ENCODE results near the gene SLC38A9.
"Not testable (repeated sequence)": the region's sequence is repeated elsewhere in the genome, so short reads cannot be mapped to it uniquely, and the experiment has no call there.

SLC38A9 gene

DNA sequence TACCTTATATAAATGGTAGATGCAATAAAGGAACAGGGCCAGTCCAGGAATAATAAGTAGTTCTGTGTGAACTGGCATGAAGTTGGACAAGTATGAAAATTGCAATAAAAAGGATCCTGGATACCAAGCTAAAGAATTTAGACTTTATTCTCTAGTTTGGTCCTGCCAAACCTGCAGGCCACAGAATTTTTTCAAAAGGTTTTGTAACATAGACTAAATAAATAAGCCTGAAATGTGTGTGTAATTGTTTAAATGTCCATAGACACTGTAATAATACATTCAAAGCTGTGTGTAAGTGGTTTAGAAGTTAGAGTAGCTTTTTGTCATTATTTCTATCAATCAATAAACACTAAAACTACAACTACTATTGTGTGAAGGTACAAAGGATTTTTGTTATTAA lies 101.6 kb downstream of the SLC38A9 start:
- DNase-seq (ENCODE audit: low read depth) = no peak

GRCh38 chr5:55609413-55609812 lies 102.7 kb downstream of the SLC38A9 start:
- DNase-seq (ENCODE audit: low read depth) = no peak

GRCh38 chr5:55608595-55609349 lies 103.4 kb downstream of the SLC38A9 start:
- no peak for DNase-seq (ENCODE audit: low read depth)

DNA sequence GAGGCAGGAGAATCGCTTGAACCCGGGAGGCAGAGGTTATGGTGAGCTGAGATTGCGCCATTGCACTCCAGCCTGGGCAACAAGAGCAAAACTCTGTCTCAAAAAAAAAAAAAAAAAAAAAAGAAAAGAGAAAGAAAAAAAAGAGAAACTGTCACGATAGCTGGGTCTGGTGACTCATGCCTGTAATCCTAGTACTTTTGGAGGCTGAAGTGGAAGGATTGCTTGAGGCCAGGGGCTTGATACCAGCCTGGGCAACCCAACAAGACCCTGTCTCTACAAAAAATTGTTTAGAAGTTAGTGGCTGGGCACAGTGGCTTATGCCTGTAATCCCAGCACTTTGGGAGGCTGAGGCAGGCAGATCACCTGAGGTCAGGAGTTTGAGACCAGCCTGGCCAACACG lies 104.8 kb downstream of the SLC38A9 start:
- not testable (repeated sequence) for DNase-seq (ENCODE audit: low read depth)

DNA sequence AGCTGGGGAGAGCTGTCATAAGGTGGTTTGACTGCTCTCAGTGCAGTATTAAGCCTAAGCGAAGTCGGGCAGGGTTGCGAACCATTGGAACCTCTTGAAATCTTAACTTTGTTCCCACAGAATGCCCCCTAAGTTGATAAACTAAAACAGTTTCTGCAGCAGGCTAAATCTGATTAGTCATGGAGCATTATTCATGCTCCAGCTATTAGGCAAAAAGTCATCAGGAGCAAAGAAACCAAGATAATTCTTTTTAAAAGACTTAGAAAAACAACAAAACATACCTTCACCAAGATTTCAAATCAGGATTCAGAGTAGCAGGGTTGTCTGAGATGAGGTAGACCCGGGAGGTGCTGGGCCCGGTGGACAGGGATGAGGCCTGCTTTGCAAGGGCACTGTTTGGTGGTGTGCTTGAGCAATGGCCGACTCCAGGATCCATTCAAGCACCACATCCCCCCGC lies 107.5 kb downstream of the SLC38A9 start:
- no peak for DNase-seq (ENCODE audit: low read depth)

GRCh38 chr5:55603922-55604321 lies 108.2 kb downstream of the SLC38A9 start:
- DNase-seq (ENCODE audit: low read depth) = no peak

DNA sequence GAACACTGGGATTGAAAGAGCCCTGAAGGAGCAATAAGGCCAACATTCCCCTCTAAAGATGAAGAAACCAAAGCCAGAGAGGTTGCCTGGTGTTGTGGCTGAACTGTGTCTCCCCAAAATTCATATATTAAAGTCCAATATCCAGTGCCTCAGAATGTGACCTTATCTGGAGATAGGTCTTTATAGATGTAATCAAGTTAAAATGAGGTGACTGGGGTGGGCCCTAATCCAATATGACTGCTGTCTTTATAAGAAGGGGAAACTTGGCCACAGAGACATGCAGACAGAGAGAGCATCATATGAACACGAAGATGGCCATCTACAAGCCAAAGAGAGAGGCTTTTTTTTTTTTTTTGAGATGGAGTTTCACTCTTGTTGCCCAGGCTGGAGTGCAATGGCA lies 110.5 kb downstream of the SLC38A9 start:
- no peak for DNase-seq (ENCODE audit: low read depth)

DNA sequence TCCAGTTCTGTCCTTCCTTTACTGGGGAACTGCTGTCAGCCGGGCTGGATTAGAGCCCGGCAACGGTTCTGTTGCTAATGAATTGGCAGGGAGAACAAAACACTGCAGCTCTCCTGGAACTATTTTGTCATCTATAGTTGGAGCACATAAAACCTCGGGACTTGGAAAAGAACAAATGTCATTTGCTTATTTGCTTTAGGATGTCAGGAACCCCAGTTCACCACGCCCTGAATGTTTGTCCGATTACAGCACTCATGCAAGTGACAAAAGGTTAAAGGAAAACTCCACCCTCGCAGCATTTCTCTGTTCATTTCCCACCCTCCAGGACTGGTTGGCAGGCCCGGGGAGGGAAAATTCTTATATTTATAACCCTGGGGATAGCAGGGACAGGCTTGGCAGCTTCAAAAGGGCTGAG lies 110.9 kb downstream of the SLC38A9 start:
- no peak for DNase-seq (ENCODE audit: low read depth)

GRCh38 chr5:55600497-55601203 lies 111.5 kb downstream of the SLC38A9 start:
- DNase-seq (ENCODE audit: low read depth) = no peak

- DNase-seq (ENCODE audit: low read depth) = no peak
Observed at GRCh38 chr5:55600086-55600485, 112.0 kb downstream of the SLC38A9 start.

DNA sequence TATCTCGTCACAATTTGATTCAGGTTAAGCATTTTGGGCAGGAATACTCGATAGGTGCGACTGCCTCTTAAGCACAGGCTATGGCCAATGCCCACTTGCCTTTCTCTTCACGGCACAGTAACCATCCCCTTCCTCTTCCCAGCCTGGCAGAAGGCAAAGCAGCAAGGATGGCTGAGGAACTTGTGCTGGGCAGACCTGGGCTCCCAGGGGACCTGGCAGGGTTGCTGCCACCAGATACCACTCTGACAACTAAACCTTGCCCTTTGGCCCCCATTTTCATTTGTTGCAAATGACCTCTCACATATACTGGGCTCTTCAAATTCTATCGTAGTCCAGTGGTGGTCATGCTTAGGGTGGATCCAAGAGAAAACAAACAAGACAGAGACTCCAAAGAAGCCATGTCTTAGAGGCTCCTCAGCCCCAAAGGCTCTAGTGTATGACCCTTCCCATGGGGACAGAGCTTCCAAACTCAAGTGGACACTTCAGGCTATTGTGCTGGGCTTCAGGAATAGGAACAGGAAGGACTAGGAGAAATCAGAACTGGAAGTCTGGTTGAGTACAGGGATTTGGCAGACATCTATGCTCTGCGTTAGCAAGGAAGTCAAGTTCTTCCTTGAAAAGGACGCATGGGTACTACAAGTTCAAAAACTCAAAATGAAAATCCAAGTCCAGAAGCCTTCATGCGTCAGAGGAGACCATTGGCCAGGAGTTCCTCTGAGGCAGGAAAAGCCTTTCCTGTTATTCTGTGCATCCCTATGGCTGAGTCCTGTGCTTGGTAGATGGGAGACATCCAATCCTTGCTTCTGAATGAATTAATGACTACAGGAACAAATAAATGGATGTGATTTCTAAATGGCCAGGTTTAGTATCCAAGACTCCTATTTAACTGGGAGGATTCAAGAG lies 112.7 kb downstream of the SLC38A9 start:
- no peak for DNase-seq (ENCODE audit: low read depth)

GRCh38 chr5:55597014-55597981 lies 114.8 kb downstream of the SLC38A9 start:
- no peak for DNase-seq (ENCODE audit: low read depth)

DNA sequence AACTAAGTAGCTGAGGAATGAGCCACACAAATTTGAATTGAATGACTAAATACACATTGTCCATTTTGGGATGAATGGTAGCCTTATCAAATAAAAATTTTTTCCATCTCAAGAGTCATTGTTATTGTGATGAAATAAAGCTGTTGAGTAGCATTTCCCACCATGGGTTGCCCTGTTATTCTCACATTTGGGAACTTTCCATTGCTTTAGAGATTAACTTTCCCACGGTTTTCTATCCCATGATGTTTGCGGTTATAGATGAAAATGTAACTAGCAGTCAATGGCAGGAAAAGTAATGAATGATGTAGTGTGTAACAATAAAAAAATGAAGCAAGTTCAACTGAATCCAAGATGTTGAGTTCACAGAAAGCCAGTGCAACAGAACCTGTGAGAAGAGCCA lies 117.5 kb downstream of the SLC38A9 start:
- DNase-seq (ENCODE audit: low read depth) = no peak

DNA sequence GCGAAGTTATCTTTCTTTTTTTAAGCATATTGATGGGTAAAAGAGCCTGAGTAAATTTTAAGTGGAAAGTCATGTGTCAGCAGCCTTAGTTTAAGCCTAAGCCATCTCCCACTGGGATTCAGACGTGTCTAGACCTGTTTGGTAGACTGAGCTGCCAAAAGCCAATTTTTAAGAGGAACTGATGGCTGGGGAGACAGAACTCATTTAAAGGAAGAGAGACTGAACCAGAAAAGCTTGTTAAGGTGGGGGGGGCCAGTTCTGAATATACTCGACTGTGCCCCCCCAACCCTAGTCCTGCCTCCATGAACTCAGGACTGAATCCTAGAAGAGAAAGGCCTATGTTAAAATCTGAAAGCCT lies 119.0 kb downstream of the SLC38A9 start:
- no peak for DNase-seq (ENCODE audit: low read depth)

DNA sequence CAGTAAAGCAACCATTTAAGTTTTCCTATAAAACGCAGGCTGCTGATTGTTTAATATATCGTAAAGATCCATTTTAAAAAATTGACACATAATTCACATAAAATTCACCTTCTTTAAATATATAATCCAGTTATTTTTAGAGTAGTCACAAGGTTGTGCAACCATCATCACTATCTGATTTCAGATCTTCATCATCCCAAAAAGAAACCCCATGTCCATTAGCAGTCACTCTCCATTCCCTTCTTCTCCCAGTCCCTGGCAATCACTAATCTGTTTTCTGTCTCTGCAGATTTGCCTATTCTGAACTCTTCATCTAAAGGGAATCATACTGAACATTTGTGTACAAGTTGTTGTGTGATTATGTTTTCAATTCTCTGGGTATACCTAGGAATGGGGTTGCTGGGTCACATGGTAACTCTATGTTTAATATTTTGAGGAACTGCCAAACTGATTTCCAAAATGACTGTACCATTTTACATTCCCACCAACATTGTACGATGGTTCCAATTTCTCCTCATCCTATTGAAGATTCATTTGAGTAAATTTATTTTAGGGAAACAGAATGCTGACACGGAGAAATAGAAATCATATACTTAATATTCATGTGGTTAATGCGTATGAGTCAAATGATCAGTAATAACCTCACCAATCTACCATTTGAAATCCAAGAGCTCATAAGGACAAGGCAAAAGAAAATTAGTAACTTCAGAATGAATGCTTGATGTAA lies 119.6 kb downstream of the SLC38A9 start:
- no peak for DNase-seq (ENCODE audit: low read depth)

GRCh38 chr5:55591686-55592085 lies 120.4 kb downstream of the SLC38A9 start:
- DNase-seq (ENCODE audit: low read depth) = no peak

DNA sequence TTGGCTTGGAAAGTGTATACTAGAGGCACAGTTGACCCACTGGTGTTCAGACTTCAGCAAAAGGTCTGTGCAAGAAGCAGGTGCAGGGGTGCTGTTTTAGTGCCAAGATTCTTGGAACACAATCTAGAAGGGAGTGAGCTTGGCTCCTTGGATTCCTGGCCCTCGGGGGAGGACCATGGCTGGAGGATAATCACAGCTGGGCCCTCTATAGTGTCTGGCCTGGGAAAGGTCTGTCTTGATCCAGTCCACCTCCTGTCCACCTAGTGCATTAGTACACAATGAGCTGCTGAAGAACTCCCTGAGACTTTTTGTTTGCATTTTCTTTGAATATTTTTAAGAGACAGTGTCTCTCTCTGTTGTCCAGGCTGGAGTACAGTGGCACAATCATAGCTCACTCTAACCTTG lies 126.9 kb downstream of the SLC38A9 start:
- no peak for DNase-seq (ENCODE audit: low read depth)

DNA sequence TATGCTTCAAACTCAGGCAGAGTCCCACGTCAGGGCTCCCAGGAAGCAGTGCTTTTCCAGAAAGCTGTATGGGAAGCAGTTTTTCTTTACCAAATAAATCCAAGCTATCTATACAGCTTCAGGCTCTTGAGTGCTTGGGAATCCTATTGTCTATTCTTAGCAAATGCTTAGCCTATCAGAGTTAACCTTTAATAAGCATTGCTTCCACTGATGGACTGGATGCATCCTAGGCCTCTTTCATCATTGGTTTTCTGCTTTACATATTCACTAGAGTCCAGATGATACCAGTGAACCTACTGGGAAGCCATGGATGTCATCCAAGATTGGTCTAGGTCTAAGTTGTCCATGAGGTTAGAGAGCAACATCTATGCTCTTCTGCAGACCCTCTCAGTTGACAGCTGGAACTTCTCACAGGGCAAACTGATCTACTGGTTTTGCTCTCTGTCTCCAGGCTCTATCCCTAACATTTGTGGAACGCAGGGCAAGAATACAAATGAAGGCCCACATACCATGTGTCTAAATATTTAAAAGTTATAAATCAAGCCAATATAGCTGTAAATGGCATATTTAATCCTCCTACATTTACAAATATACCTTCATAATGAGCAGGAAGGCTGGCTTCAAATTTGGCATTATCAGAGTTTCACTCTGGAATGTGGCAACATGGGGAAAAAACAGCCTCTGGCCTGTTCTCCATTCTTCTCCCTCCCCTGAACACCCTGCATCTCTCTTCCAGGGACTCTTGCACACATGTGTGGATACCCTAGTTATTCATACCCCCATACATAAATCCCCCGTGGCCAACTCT lies 127.5 kb downstream of the SLC38A9 start:
- DNase-seq (ENCODE audit: low read depth) = no peak

- no peak for DNase-seq (ENCODE audit: low read depth)
Observed at GRCh38 chr5:55583578-55583977, 128.5 kb downstream of the SLC38A9 start.

DNA sequence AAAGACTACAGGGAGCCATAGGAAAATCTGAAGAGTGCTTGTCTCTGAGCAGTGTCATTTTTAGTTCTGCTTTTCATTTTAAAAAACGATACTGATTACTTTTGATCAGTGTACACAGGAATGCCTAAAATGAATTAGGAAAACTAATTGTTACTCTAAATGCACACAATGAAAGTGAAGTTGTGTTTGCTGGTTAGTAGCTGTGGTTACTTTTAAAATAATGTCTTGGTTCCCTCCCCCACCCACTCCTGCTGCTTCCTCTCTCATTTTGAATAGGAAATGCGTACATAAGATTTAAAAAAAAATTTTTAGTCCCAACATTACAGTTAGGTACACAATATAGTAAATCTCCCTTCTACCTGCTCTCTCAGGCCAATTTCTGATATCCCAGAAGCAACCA lies 129.9 kb downstream of the SLC38A9 start:
- no peak for DNase-seq (ENCODE audit: low read depth)
